Bone marrow (tissue), 2 donors: ENCODE measurements around the gene CLNK.
"Not testable (repeated sequence)": the region's sequence is repeated elsewhere in the genome, so short reads cannot be mapped to it uniquely, and the experiment has no call there.

ENCODE experiments used
- DNase-seq, 2 donors: peaks; one replicate each; lab custom pipeline; 2025; lab: John Stamatoyannopoulos, UW

CLNK gene

GRCh38 chr4:10661047-10661446 is 23.5 kb downstream of the CLNK start:
- no peak for DNase-seq

- no peak for DNase-seq
Measured at GRCh38 chr4:10659251-10659650, 25.3 kb downstream of the CLNK start.

GRCh38 chr4:10656988-10657387 is 27.6 kb downstream of the CLNK start:
- no peak for DNase-seq

GRCh38 chr4:10656420-10656819 is 28.1 kb downstream of the CLNK start:
- DNase-seq: no peak

GRCh38 chr4:10655968-10656367 is 28.6 kb downstream of the CLNK start:
- no peak for DNase-seq

GRCh38 chr4:10648479-10648878 is 36.1 kb downstream of the CLNK start:
- DNase-seq: no peak

- no peak for DNase-seq
Measured at GRCh38 chr4:10647846-10648245, 36.7 kb downstream of the CLNK start.

- DNase-seq: no peak
Measured at GRCh38 chr4:10643600-10644425, 40.8 kb downstream of the CLNK start.

GRCh38 chr4:10640561-10641201 is 43.9 kb downstream of the CLNK start:
- DNase-seq: peak; percentile 5 to 66

- DNase-seq: no peak
Measured at GRCh38 chr4:10639664-10640063, 44.9 kb downstream of the CLNK start.

- no peak for DNase-seq
Measured at GRCh38 chr4:10639100-10639499, 45.5 kb downstream of the CLNK start.

GRCh38 chr4:10635091-10635490 is 49.5 kb downstream of the CLNK start:
- DNase-seq: no peak

- no peak for DNase-seq
Measured at GRCh38 chr4:10629394-10629793, 55.2 kb downstream of the CLNK start.

GRCh38 chr4:10625131-10625530 is 59.4 kb downstream of the CLNK start:
- DNase-seq: no peak

GRCh38 chr4:10623862-10624261 is 60.7 kb downstream of the CLNK start:
- no peak for DNase-seq

- DNase-seq: no peak
Measured at GRCh38 chr4:10623241-10623640, 61.3 kb downstream of the CLNK start.

- DNase-seq: peak in 1 of 2 donors; percentile 23
Measured at GRCh38 chr4:10622728-10623127, 61.8 kb downstream of the CLNK start.

- DNase-seq: no peak
Measured at GRCh38 chr4:10620935-10621488, 63.6 kb downstream of the CLNK start.

- no peak for DNase-seq
Measured at GRCh38 chr4:10619855-10620254, 64.7 kb downstream of the CLNK start.

- DNase-seq: no peak
Measured at GRCh38 chr4:10619220-10619619, 65.3 kb downstream of the CLNK start.

- DNase-seq: not testable (repeated sequence)
Measured at GRCh38 chr4:10614926-10615325, 69.6 kb downstream of the CLNK start.

- no peak for DNase-seq
Measured at GRCh38 chr4:10613926-10614478, 70.6 kb downstream of the CLNK start.

GRCh38 chr4:10612476-10612875 is 72.1 kb downstream of the CLNK start:
- no peak for DNase-seq
